H9 (cell line): Measurements from ENCODE around the gene PPP3CB. TPM values are rescaled to one million over a fixed set of nuclear protein-coding genes. Genes with fewer than 3 reads are reported as not detected.

Experiments
- DNase-seq: peaks from one replicate; pipeline ENCODE4 v3.0.0-alpha.2; 2017
- H2AFZ ChIP-seq: one replicate; pipeline ENCODE4 v1.6.1; 2013; ENCODE audit warnings: mild to moderate bottlenecking, low read length, control low read depth, moderate library complexity
- H2AK5ac ChIP-seq: 2 replicates; pipeline ENCODE4 v1.6.1; 2013; ENCODE audit warnings: low read length, control low read depth, mixed read lengths; ENCODE audit not compliant: insufficient read length
- H2BK120ac ChIP-seq: one replicate; pipeline ENCODE4 v1.6.1; 2013; ENCODE audit warnings: low read depth, mild to moderate bottlenecking, low read length, control low read depth, inconsistent platforms; ENCODE audit not compliant: poor library complexity, severe bottlenecking
- H2BK12ac ChIP-seq: 2 replicates; pipeline ENCODE4 v1.6.1; 2013; ENCODE audit warnings: low read length, control low read depth, mixed read lengths, low read depth; ENCODE audit not compliant: insufficient read length
- H2BK15ac ChIP-seq: 2 replicates; pipeline ENCODE4 v1.6.1; 2013; ENCODE audit warnings: low read depth, low read length, control low read depth
- H2BK20ac ChIP-seq: one replicate; pipeline ENCODE4 v1.6.1; 2013; ENCODE audit warnings: low read depth, mild to moderate bottlenecking, low read length, control low read depth, inconsistent platforms; ENCODE audit not compliant: poor library complexity, severe bottlenecking
- H2BK5ac ChIP-seq: 2 replicates; pipeline ENCODE4 v1.6.1; 2013; ENCODE audit warnings: low read length, control low read depth, mixed read lengths; ENCODE audit not compliant: insufficient read length
- H3K14ac ChIP-seq: 2 replicates; pipeline ENCODE4 v1.6.1; 2013; ENCODE audit warnings: low read length, control low read depth; ENCODE audit not compliant: insufficient read depth
- H3K18ac ChIP-seq: 2 replicates; pipeline ENCODE4 v1.6.1; 2013; ENCODE audit warnings: low read depth, mild to moderate bottlenecking, mixed read lengths, low read length, control low read depth; ENCODE audit not compliant: insufficient read length
- H3K23ac ChIP-seq: 2 replicates; pipeline ENCODE4 v1.6.1; 2013; ENCODE audit warnings: low read length, control low read depth, mixed read lengths, low read depth; ENCODE audit not compliant: insufficient read length
- H3K23me2 ChIP-seq: 2 replicates; pipeline ENCODE4 v1.6.1; 2013; ENCODE audit warnings: low read depth, mild to moderate bottlenecking, mixed read lengths, low read length, control low read depth; ENCODE audit not compliant: insufficient read length, poor library complexity, severe bottlenecking
- H3K27ac ChIP-seq: 2 replicates; pipeline ENCODE4 v1.5.1; 2013; ENCODE audit warnings: low read length, control low read depth, mixed read lengths, low read depth; ENCODE audit not compliant: insufficient read length
- H3K27me3 ChIP-seq: 2 replicates; pipeline ENCODE4 v1.6.1; 2013; ENCODE audit warnings: low read length, control low read depth, inconsistent platforms; ENCODE audit not compliant: insufficient read depth
- H3K4ac ChIP-seq: 2 replicates; pipeline ENCODE4 v1.6.1; 2013; ENCODE audit warnings: low read depth, mild to moderate bottlenecking, control low read depth, inconsistent platforms, low read length, moderate library complexity
- H3K4me1 ChIP-seq: 2 replicates; pipeline ENCODE4 v1.6.1; 2013; ENCODE audit warnings: low read length, control low read depth, inconsistent platforms; ENCODE audit not compliant: insufficient read depth
- H3K4me2 ChIP-seq: 2 replicates; pipeline ENCODE4 v1.6.1; 2013; ENCODE audit warnings: low read length, control low read depth, mixed read lengths; ENCODE audit not compliant: insufficient read length, insufficient read depth
- H3K56ac ChIP-seq: 2 replicates; pipeline ENCODE4 v1.6.1; 2013; ENCODE audit warnings: low read depth, mild to moderate bottlenecking, mixed read lengths, low read length, control low read depth; ENCODE audit not compliant: insufficient read length
- H3K79me1 ChIP-seq: 2 replicates; pipeline ENCODE4 v1.6.1; 2013; ENCODE audit warnings: low read depth, mild to moderate bottlenecking, moderate library complexity, low read length, control low read depth, inconsistent platforms; ENCODE audit not compliant: insufficient read depth, poor library complexity, severe bottlenecking
- H3K79me2 ChIP-seq: 2 replicates; pipeline ENCODE4 v1.6.1; 2013; ENCODE audit warnings: low read length, control low read depth, inconsistent platforms; ENCODE audit not compliant: insufficient read depth
- H3K9ac ChIP-seq: 2 replicates; pipeline ENCODE4 v1.6.1; 2013; ENCODE audit warnings: low read length, control low read depth, mixed read lengths; ENCODE audit not compliant: insufficient read length; ENCODE audit errors: extremely low read depth
- H3K9me3 ChIP-seq: one replicate; pipeline ENCODE4 v1.6.1; 2013; ENCODE audit warnings: low read depth, low read length, inconsistent platforms; ENCODE audit not compliant: control insufficient read depth
- H3T11ph ChIP-seq: one replicate; pipeline ENCODE4 v1.6.1; 2013; ENCODE audit warnings: mild to moderate bottlenecking, low read length, control low read depth, inconsistent platforms
- H4K20me1 ChIP-seq: one replicate; pipeline ENCODE4 v1.6.1; 2013; ENCODE audit not compliant: control insufficient read depth, insufficient read length, insufficient read depth
- H4K5ac ChIP-seq: 2 replicates; pipeline ENCODE4 v1.6.1; 2013; ENCODE audit warnings: low read depth, mild to moderate bottlenecking, mixed read lengths, low read length, control low read depth; ENCODE audit not compliant: insufficient read length
- H4K8ac ChIP-seq: replicated peaks from 2 replicates; pipeline ENCODE4 v1.6.1; 2013; ENCODE audit warnings: low read length, control low read depth, mixed read lengths, low read depth; ENCODE audit not compliant: insufficient read length
- H4K91ac ChIP-seq: 2 replicates; pipeline ENCODE4 v1.6.1; 2013; ENCODE audit warnings: low read depth, mild to moderate bottlenecking, moderate library complexity, mixed read lengths, low read length, control low read depth; ENCODE audit not compliant: insufficient read length
- H3K27ac Mint-ChIP-seq, 3 experiments: 2 replicates in 2 of 3; 3 replicates in 1 of 3; pipeline ENCODE4 v1.8.0; 2020 to 2021; ENCODE audit warnings: mixed read lengths in 3 of 3, mild to moderate bottlenecking in 1 of 3, moderate library complexity in 1 of 3
- H3K27me3 Mint-ChIP-seq: 2 replicates; pipeline ENCODE4 v1.8.0; 2021; ENCODE audit warnings: low read depth, mild to moderate bottlenecking, moderate library complexity, mixed read lengths
- H3K36me3 Mint-ChIP-seq, 3 experiments: 2 replicates in 2 of 3; 3 replicates in 1 of 3; pipeline ENCODE4 v1.8.0; 2020 to 2021; ENCODE audit warnings: low read depth in 3 of 3, mixed read lengths in 3 of 3; ENCODE audit not compliant: insufficient read depth in 1 of 3
- H3K4me1 Mint-ChIP-seq, 2 experiments: 2 replicates each; pipeline ENCODE4 v1.8.0; 2020; ENCODE audit warnings: mixed read lengths in 2 of 2
- H3K4me3 Mint-ChIP-seq, 2 experiments: 2 replicates in 1 of 2; 3 replicates in 1 of 2; pipeline ENCODE4 v1.8.0; 2020 to 2021; ENCODE audit warnings: mild to moderate bottlenecking in 2 of 2, mixed read lengths in 2 of 2, moderate library complexity in 1 of 2
- H3K9me3 Mint-ChIP-seq, 2 experiments: 2 replicates in 1 of 2; 3 replicates in 1 of 2; pipeline ENCODE4 v1.8.0; 2020; ENCODE audit warnings: mild to moderate bottlenecking in 2 of 2, mixed read lengths in 2 of 2, moderate library complexity in 1 of 2
- CTCF ChIP-seq: fragments of 200-600 bp; sonication (generic); conservative IDR thresholded peaks from 3 replicates; pipeline ENCODE4 v1.8.0; 2021; ENCODE audit warnings: antibody characterized with exemption, mild to moderate bottlenecking
- total RNA-seq: library from RNA; stranded (reverse); gene quantifications from 2 replicates; pipeline ENCODE4 v1.2.1, GENCODE V29; 2021

Gene PPP3CB
- total RNA-seq, 1 experiment from 2014 or later = 37.3 TPM

- Histone ChIP-seq H3K4me1 (no peaks in the 10 kb centered on the region), H4K5ac (no peak overlapping the region), H3K27ac (no peak overlapping the region), H3K23me2 (no peaks in the 10 kb centered on the region), H4K91ac (no peak overlapping the region), H2AFZ (no peak overlapping the region), H2BK12ac (no peak overlapping the region), H3K56ac (no peak overlapping the region), H3K4ac (no peak overlapping the region), H3K9me3 (no peaks in the 10 kb centered on the region), H3T11ph (no peak overlapping the region), H3K79me2 (no peaks in the 10 kb centered on the region), H3K9ac (no peak overlapping the region), H2BK20ac (no peak overlapping the region), H3K18ac (no peak overlapping the region), H2AK5ac (no peak overlapping the region), H4K20me1 (no peaks in the 10 kb centered on the region), H4K8ac (no peak overlapping the region), H3K27me3 (no peaks in the 10 kb centered on the region), H2BK15ac (no peak overlapping the region), H3K4me2 (no peak overlapping the region), H3K23ac (no peak overlapping the region), H2BK120ac (no peak overlapping the region), H3K79me1 (no peaks in the 10 kb centered on the region), H2BK5ac (no peak overlapping the region), H3K14ac (no peak overlapping the region)
- no peak overlapping the region for H3K27ac Mint-ChIP-seq
- no peak for TF ChIP-seq CTCF
- no peak for DNase-seq
- H3K4me3 Mint-ChIP-seq = no peak overlapping the region
- H3K27me3 Mint-ChIP-seq = no peaks in the 10 kb centered on the region
- H3K9me3 Mint-ChIP-seq = no peaks in the 10 kb centered on the region
- peaks cover 0 to 16% (median 8%) of the 10 kb centered on the region in 3 experiments; a peak in 6 of 7 replicates for H3K36me3 Mint-ChIP-seq
- no peaks in the 10 kb centered on the region for H3K4me1 Mint-ChIP-seq
Observed at GRCh38 chr10:73446926-73447325, 48.9 kb downstream of the PPP3CB start.
